Esophagus muscularis mucosa (tissue), 4 donors: ENCODE measurements around the gene IPO4.

Source experiments
- CTCF ChIP-seq, 3 experiments: fragments of 200-600 bp in 2 of 3; fragments of 450-650 bp in 1 of 3; sonication (generic) in 2 of 3; IDR thresholded peaks; one replicate each; pipeline ENCODE4 v1.5.1; 2017 to 2019; ENCODE audit warnings: antibody characterized with exemption in 3 of 3, mild to moderate bottlenecking in 2 of 3, moderate library complexity in 1 of 3
- EP300 ChIP-seq: sonication (generic); formaldehyde crosslinking; IDR thresholded peaks from one replicate; pipeline ENCODE4 v1.6.1; 2017; ENCODE audit warnings: antibody characterized with exemption
- POLR2A ChIP-seq: fragments of 450-650 bp; IDR thresholded peaks from one replicate; pipeline ENCODE4 v1.6.1; 2017; ENCODE audit warnings: antibody characterized with exemption, moderate library complexity, mild to moderate bottlenecking, low read depth

GRCh38 chr14:24231263-24232120 is 42.9 kb upstream of the IPO4 start:
- TF ChIP-seq CTCF (IDR thresholded peaks at IDR 0.05) (no peak), EP300 (no peak), POLR2A (no peak)
